ENCODE results near the gene CRLF2.
"Not testable (repeated sequence)": the region's sequence is repeated elsewhere in the genome, so short reads cannot be mapped to it uniquely, and the experiment has no call there.

The CRLF2 gene, protein sequence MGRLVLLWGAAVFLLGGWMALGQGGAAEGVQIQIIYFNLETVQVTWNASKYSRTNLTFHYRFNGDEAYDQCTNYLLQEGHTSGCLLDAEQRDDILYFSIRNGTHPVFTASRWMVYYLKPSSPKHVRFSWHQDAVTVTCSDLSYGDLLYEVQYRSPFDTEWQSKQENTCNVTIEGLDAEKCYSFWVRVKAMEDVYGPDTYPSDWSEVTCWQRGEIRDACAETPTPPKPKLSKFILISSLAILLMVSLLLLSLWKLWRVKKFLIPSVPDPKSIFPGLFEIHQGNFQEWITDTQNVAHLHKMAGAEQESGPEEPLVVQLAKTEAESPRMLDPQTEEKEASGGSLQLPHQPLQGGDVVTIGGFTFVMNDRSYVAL

GRCh38 chrX:1212532-1212931 is at the start of gene CRLF2:
TSS of gene CRLF2 (minus strand) at chrX:1212649. CDS start at chrX:1212634, 15 bp downstream.
- DNase-seq, result peak; percentile 84 to 94 (median 92)

GRCh38 chrX:1261771-1262170 is 49.3 kb upstream of the CRLF2 start:
- not testable (repeated sequence) for DNase-seq

GRCh38 chrX:1261285-1261684 is 48.8 kb upstream of the CRLF2 start:
- DNase-seq, result no peak

DNA sequence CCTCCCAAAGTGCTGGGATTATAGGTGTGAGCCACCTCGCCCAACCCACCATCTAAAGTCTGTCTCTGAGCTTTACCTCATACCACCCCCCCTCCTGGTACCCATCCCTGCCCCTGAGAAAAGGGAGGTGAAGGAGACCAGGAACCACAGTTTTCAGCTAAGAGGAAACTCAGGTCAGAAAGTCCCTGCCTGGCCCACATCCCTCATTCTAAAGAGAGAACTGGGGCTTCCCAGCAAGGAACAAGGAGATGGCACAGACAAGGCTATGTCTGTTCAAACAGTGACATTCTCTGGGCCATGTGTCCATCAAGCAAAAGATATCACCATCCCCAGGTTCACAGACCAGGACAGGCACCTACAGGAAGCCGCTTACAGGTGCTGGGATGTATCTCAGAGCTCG is 40.4 kb upstream of the CRLF2 start:
- DNase-seq, result peak; percentile 71 to 78 (median 74)

DNA sequence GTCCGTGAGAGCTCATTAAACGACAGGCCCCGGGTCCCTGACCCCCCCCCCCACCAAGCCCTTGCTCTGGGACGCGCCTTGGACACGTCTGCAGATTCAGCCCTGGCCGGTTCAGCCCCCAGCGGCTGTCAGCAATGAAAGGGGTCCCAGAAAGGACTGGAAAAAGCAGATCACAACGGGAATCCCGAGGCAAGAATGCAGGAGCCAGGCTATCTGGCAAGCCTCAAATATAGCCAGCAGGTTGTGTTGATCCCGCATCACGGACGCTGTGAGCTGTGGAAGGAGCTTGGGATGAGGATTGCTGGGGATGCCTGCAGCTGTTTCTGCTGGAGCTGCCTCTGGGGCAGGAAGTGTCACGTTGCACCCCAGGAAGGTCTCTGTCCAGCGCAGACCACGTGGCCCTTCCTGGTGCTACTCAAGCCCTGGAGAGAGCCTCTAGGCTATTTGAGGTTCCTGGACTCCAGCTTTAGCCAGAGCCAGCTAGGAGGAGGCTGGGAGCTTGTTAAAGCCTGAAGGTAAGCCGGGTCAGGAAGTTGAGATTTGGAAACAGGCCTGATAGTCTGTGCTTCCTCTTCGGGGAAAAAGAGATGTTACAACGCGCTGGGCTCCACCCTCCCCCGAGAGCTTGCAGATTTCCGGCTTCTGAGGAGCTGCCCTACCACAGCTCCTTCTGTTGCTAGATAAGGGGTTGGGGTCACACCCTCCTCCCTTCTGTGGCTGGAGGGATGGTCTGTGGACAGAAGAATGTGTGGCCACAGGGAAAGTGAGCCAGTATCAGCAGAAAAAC is 36.8 kb upstream of the CRLF2 start:
- DNase-seq, result peak; percentile 85 to 88 (median 87)

GRCh38 chrX:1248331-1249061 is 36.0 kb upstream of the CRLF2 start:
- peak; percentile 88 to 90 (median 89) for DNase-seq

DNA sequence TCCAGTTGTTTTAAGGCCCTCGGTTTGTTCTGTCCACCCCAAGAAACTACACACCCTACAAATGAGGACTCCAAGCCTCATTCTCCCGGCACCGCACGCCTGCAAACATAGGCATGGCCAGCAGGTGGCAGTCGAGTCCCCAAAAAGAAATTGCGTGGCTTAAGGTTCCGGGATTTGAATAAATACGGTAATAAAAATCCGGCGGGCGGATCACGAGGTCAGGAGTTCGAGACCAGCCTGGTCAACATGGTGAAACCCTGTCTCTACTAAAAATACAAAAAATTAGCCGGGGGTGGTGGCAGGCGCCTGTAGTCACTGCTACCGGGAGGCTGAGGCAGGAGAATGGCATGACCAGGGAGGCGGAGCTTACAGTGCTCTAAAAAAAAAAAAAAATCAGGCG is 34.4 kb upstream of the CRLF2 start:
- DNase-seq, result peak; percentile 85 to 92 (median 90)

- peak; percentile 48 to 62 (median 53) for DNase-seq
These were observed 32.0 kb upstream of the CRLF2 start for GRCh38 chrX:1244164-1245076.

DNA sequence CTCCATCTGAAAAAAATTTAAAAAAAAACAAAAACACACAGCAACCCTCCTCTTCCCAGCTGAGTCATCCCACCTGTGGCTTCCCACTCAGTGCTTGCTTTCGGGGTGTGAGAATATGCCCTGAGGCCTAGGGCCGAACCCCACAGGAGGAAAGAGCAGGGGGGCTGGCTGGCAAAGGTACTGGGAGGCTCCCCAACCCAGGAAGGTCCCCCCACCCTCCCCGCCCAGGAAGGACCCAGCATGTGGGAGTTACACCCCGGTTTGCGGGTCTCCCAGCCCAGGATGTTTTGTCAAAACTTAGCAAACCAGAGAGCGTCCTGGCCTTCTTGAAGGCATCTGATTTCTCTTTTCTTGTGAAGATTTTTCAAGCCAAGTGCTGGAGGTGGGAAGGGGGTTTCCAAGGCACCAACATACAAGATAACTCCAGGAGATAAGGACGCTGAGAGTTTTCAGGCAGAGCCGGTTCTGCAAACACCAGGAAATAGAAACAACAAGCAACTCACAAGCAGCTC is 30.5 kb upstream of the CRLF2 start:
- DNase-seq, result peak; percentile 39 to 79 (median 56)

- not testable (repeated sequence) for DNase-seq
These were observed 28.1 kb upstream of the CRLF2 start for GRCh38 chrX:1240551-1240950.

GRCh38 chrX:1239681-1240142 is 27.3 kb upstream of the CRLF2 start:
- peak; percentile 100 for DNase-seq

GRCh38 chrX:1231850-1232465 is 19.5 kb upstream of the CRLF2 start:
- DNase-seq, result peak in 1 of 3 donors; percentile 36

- not testable (repeated sequence) for DNase-seq
These were observed 15.7 kb upstream of the CRLF2 start for GRCh38 chrX:1228101-1228500.

DNA sequence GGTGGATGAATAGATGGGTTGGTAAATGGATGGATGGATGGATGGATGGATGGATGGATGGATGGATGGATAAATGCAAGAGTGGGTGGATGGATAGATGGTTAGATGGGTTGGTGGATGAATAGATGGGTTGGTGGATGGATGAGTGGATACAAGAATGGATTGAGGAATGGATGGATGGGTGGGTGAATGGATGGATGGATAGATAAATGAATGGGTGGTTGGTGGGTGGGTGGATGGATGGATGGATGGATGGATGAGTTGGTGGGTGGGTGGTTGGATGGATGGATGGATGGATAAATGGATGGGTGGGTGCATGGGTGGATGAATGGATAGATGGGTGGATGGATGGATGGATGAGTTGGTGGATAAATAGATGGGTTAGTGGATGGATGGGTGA is 13.8 kb upstream of the CRLF2 start:
- no peak for DNase-seq

DNA sequence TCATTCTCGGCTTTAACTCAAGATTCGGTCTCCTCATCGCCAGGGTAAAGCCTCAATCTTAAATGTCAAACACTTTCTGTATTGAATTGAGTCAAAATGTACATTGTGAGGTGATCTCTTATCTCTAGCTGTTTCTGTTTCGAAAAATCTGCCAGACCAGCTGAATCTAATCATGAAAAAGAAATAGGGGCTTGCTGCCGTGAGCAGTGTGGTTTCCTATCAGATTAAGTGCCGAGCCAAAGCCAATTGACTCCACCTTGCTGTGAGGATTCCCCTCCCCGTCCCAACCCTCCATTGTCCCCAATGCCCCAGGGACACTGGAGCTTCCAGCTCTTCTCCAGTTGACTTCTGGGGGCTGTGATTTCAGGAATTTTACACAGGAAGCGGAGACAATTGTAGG is 12.5 kb upstream of the CRLF2 start:
- DNase-seq, result no peak

DNA sequence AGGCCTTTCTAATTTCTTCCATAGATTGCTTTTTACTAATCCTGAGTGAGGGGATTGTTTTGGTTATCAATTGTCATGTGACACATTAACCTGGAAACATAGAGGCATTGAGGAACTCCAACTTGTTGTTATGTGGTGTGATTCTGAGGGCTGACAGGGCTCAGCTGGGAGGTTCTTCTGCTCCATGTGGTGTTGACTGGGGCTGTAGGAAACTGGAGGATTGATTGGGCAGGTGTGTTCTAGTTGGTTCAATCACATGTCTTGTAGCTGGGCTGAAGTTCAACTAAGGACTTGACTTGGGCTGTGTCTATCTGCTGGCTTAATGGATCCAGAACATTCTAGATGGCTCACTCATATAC is 10.8 kb upstream of the CRLF2 start:
- no peak for DNase-seq

GRCh38 chrX:1222531-1223241 is 10.2 kb upstream of the CRLF2 start:
- peak; percentile 87 to 97 (median 96) for DNase-seq

GRCh38 chrX:1221296-1221845 is 8.9 kb upstream of the CRLF2 start:
- DNase-seq, result no peak

DNA sequence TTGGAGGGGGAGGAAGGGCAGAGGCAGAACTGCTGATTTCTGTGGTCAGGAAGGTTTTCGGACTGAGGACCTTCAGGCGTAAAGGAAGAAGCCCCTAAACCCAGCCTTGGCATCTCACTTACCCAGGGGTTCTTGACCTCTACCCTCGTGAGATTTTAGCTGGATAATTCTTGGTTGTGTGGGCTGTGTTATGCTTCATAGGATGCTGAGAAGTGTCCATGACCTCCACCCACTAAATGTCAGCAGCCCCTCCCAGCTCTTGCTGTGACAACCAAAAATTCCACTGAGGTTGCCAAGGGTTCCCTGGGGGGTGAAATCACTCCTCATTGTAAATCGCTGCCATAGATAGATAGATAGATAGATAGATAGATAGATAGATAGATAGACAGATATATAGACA is 5.8 kb upstream of the CRLF2 start:
- peak in 2 of 3 donors; percentile 41 to 68 for DNase-seq

GRCh38 chrX:1215123-1215823 is 2.8 kb upstream of the CRLF2 start:
- peak; percentile 77 to 91 (median 80) for DNase-seq
